HEK293T (cell line): Measurements from ENCODE around the gene DDN.

ENCODE experiments used
- CTBP1 ChIP-seq: fragments of 450-650 bp; IDR thresholded peaks from 2 replicates; pipeline ENCODE4 v1.6.1; 2016; ENCODE audit warnings: borderline replicate concordance
- HDGF ChIP-seq: fragments of 450-650 bp; IDR thresholded peaks from 2 replicates; pipeline ENCODE4 v1.6.1; 2017; ENCODE audit warnings: antibody characterized with exemption, borderline replicate concordance
- ZNF384 ChIP-seq: fragments of 450-650 bp; IDR thresholded peaks from 2 replicates; pipeline ENCODE4 v1.6.1; 2016

- TF ChIP-seq HDGF (no peak), CTBP1 (no peak), ZNF384 (no peak)
Measured at GRCh38 chr12:49028666-49029275, 29.6 kb upstream of the DDN start.
